GM23248 (cell line): ENCODE data around the gene VPS52. TPM values are rescaled to one million over a fixed set of nuclear protein-coding genes. Genes with fewer than 3 reads are reported as not detected.

Experiments used
- DNase-seq: peaks from one replicate; pipeline ENCODE4 v3.0.0-alpha.2; 2015
- H2AFZ ChIP-seq: fragments of 200-600 bp; sonication (generic); 2 replicates; pipeline ENCODE4 v1.6.1; 2016; ENCODE audit warnings: antibody characterized with exemption
- H3F3A ChIP-seq: fragments of 200-600 bp; sonication (generic); 2 replicates; pipeline ENCODE4 v1.6.1; 2016; ENCODE audit warnings: mild to moderate bottlenecking, antibody characterized with exemption, mixed run types; ENCODE audit not compliant: insufficient read depth
- H3K27ac ChIP-seq: fragments of 200-600 bp; sonication (generic); 2 replicates; pipeline ENCODE4 v1.5.1; 2016; ENCODE audit warnings: mild to moderate bottlenecking
- H3K27me3 ChIP-seq: fragments of 200-600 bp; sonication (generic); replicated peaks from 2 replicates; pipeline ENCODE4 v1.6.1; 2016; ENCODE audit warnings: mild to moderate bottlenecking; ENCODE audit not compliant: insufficient read depth
- H3K36me3 ChIP-seq: fragments of 200-600 bp; sonication (generic); 2 replicates; pipeline ENCODE4 v1.6.1; 2016; ENCODE audit warnings: low read depth, mild to moderate bottlenecking
- H3K4me1 ChIP-seq: fragments of 200-600 bp; sonication (generic); 2 replicates; pipeline ENCODE4 v1.6.1; 2016; ENCODE audit warnings: mild to moderate bottlenecking; ENCODE audit not compliant: insufficient read depth
- H3K4me2 ChIP-seq: fragments of 200-600 bp; sonication (generic); one replicate; pipeline ENCODE4 v1.6.1; 2016; ENCODE audit warnings: mild to moderate bottlenecking; ENCODE audit not compliant: unreplicated experiment
- H3K4me3 ChIP-seq: fragments of 200-600 bp; sonication (generic); 2 replicates; pipeline ENCODE4 v1.5.1; 2016; ENCODE audit warnings: mild to moderate bottlenecking
- H3K79me2 ChIP-seq: fragments of 200-600 bp; sonication (generic); 2 replicates; pipeline ENCODE4 v1.6.1; 2016; ENCODE audit warnings: mild to moderate bottlenecking; ENCODE audit not compliant: insufficient read depth
- H3K9ac ChIP-seq: fragments of 200-600 bp; sonication (generic); 2 replicates; pipeline ENCODE4 v1.6.1; 2016; ENCODE audit warnings: mild to moderate bottlenecking
- H3K9me2 ChIP-seq: fragments of 200-600 bp; sonication (generic); 2 replicates; pipeline ENCODE4 v1.6.1; 2016; ENCODE audit warnings: mixed run types, mild to moderate bottlenecking, moderate library complexity; ENCODE audit not compliant: insufficient read depth
- H3K9me3 ChIP-seq: fragments of 200-600 bp; sonication (generic); one replicate; pipeline ENCODE4 v1.6.1; 2017; ENCODE audit warnings: low read depth
- H4K20me1 ChIP-seq: fragments of 200-600 bp; sonication (generic); 2 replicates; pipeline ENCODE4 v1.6.0; 2016; ENCODE audit not compliant: insufficient read depth
- EZH2 ChIP-seq: fragments of 200-600 bp; sonication (generic); IDR thresholded peaks from 2 replicates; pipeline ENCODE4 v1.6.1; 2018; ENCODE audit warnings: antibody characterized with exemption, mild to moderate bottlenecking; ENCODE audit not compliant: insufficient read depth, poor library complexity, severe bottlenecking
- EZH2phosphoT487 ChIP-seq: fragments of 200-600 bp; sonication (generic); IDR thresholded peaks from 2 replicates; pipeline ENCODE4 v1.6.1; 2018; ENCODE audit warnings: antibody characterized with exemption, moderate library complexity, mild to moderate bottlenecking, low read depth; ENCODE audit not compliant: insufficient read depth
- WGBS, 2 experiments: methylation state at CpG; one replicate each; pipeline ENCODE4 v1.1.6; 2015 to 2017; ENCODE audit warnings: low lambda C conversion rate in 2 of 2, low coverage in 1 of 2; ENCODE audit errors: missing lambda C conversion rate in 2 of 2; 5-methylcytosine and 5-hydroxymethylcytosine counted together
- in situ Hi-C: fragments of 300-500 bp; cut with MboI; formaldehyde crosslinking; loops from 2 replicates; pipeline ENCODE4 v1.15.0; 2020
- polyA plus RNA-seq: library from polyadenylated mRNA; unstranded; fragments of >200 nt; fragmentation: Nextera tagmentation; extraction: Ambion mirVana; gene quantifications from 2 replicates; pipeline ENCODE4 v1.2.1, GENCODE V29; 2016
- total RNA-seq: library from RNA; depleted of rRNA; stranded (reverse); fragments of >200 nt; shearing (Covaris generic); gene quantifications from 2 replicates; pipeline ENCODE4 v1.2.3, GENCODE V29; 2014

The VPS52 gene
- total and polyA plus RNA-seq, 2 experiments from 2014 or later = 32.3 to 33.9 TPM

DNA sequence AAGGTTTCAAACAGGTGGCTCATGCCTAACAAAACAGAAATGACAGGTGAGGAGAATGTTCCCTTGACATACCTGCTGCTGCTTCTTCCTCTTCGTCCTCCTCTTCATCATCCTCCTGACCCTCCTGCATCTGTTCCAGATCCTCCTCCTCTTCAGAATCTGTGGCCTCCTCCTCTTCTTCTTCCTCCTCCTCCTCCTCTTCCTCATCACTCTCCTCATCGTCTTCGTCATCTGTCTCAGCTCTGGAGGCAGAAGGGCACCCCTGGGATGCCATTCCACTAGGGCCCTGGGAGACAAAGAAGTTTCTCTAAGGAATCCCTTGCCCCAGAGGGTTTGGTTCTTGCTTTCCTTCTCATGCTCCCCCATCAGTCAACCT, 48.3 kb upstream of the VPS52 start:
- Histone ChIP-seq H3K36me3 (peaks cover 13% of the 10 kb centered on the region; the same call in 1 of the 2 replicates), H3K27ac (peak overlapping the region; percentile 77), H2AFZ (no peak overlapping the region), H3K9me2 (no peaks in the 10 kb centered on the region), H3K79me2 (peaks cover 51% of the 10 kb centered on the region), H3K9ac (peak overlapping the region; percentile 94), H3K27me3 (no peaks in the 10 kb centered on the region), H3K4me2 (peak overlapping the region; percentile 87), H3K4me3 (peak overlapping the region; percentile 46; the same call in 1 of the 2 replicates), H3K9me3 (no peaks in the 10 kb centered on the region), H4K20me1 (no peaks in the 10 kb centered on the region), H3K4me1 (peaks cover 28% of the 10 kb centered on the region), H3F3A (peaks cover 34% of the 10 kb centered on the region)
- no peak for DNase-seq
- TF ChIP-seq EZH2phosphoT487 (no peak), EZH2 (no peak)
- 83% methylated on average over 3 of the region's 3 CpGs for WGBS, 2 experiments
- in situ Hi-C loops = no loop called here

DNA sequence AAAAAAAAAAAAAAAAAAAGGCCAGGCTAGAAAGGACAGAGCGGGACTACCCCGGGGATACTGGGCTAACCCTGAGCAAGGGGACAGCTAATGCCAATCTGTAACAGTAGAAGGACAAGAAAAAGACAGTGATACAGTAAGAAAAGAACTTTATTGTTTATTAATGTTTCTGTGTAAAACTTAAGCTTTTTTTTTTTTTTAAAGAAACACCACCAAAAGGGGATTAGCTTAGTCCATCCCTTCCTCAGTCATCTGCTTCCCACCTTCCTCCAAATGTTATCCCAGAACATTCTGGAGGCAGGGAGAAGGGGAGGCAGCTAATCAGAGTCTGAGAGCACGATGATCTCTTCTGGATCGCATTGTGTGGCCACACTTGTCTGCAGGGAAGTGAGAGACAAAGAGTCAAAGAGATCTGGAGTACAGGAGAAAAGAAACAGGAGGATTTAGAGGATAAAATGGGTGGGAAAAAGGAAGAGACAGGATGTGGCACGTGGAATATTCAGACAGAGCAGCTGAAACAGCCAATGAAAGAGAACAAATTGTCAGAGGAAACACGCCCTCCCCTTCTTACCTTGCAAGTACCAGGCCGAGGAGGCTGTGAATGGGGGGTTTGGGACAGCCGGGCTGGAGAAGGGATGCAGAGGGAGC, 46.9 kb upstream of the VPS52 start:
- Histone ChIP-seq H3K4me3 (peak overlapping the region; percentile 78), H3K36me3 (peaks cover 13% of the 10 kb centered on the region; the same call in 1 of the 2 replicates), H3K9ac (peak overlapping the region; percentile 80), H3K27ac (peak overlapping the region; percentile 78), H3K9me2 (no peaks in the 10 kb centered on the region), H3K4me1 (peaks cover 32% of the 10 kb centered on the region), H3F3A (peaks cover 30% of the 10 kb centered on the region), H3K27me3 (no peaks in the 10 kb centered on the region), H4K20me1 (no peaks in the 10 kb centered on the region), H3K79me2 (peaks cover 53% of the 10 kb centered on the region), H3K4me2 (peak overlapping the region; percentile 78), H2AFZ (peak overlapping the region; percentile 74), H3K9me3 (no peaks in the 10 kb centered on the region)
- in situ Hi-C loops = no loop called here
- no peak for DNase-seq
- TF ChIP-seq EZH2 (no peak), EZH2phosphoT487 (no peak)
- 74 to 81% methylated on average over 8 of the region's 8 CpGs for WGBS, 2 experiments

DNA sequence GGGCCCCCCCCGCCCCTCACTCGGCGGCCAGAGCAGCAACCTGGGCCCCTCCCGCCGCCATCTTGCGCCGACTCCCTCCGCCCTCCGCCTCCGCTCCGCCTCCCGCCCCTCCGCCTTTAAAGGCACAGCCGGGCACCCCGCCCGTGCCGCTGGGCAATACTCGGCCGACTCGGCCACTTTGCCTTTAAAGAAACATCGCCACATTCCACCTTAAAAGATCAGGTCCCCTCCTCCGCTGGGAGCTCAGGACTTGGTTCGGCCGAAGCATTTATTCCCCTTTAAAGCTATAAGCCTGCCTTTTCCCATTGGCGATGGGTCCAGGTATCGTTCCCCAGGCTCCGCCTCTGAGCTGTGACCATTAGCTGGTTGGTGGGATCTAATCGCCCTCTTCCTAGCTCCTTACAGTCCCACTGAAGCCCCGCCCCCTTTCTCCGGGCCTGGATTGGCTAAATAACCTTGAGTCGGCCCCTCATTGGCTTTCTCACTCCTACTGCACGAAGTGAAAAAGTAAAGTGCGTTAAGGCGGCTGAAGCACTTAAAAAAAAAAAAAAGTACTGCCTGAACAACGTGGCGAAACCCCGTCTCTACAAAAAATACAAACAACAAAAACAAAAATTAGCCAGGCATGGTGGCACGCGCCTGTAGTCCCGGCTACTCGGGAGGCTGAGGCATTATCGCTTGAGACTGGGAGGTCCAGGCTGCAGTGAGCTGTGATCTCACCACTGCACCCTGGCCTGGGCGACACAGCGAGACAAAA, 46.2 kb upstream of the VPS52 start, which contains the start of gene ZBTB22:
Gene ZBTB22, minus strand, starts transcription at position 76 of the 757 bp plus-strand sequence. CDS start 828 bp downstream, outside the sequence.
- peak within 1 kb of the TSS; percentile 78 for H3K27ac ChIP-seq
- peak within 1 kb of the TSS; percentile 74 for H2AFZ ChIP-seq
- DNase-seq = peak; percentile 99
- no peaks in the 10 kb centered on the region for H3K9me2 ChIP-seq
- 2 to 3% methylated on average over 32 to 44 of the region's 44 CpGs for WGBS, 2 experiments
- H3K4me1 ChIP-seq = peaks cover 32% of the 10 kb centered on the region
- H3K4me2 ChIP-seq = peak within 1 kb of the TSS; percentile 78
- peak within 1 kb of the TSS; percentile 80 for H3K9ac ChIP-seq
- TF ChIP-seq EZH2phosphoT487 = no peak
- TF ChIP-seq EZH2 = no peak
- H4K20me1 ChIP-seq = no peaks in the 10 kb centered on the region
- peaks cover 13% of the 10 kb centered on the region; the same call in 1 of the 2 replicates for H3K36me3 ChIP-seq
- H3K79me2 ChIP-seq = peaks cover 60% of the 10 kb centered on the region
- peak within 1 kb of the TSS; percentile 78 for H3K4me3 ChIP-seq
- no peaks in the 10 kb centered on the region for H3K27me3 ChIP-seq
- in situ Hi-C loops = no loop called here
- H3F3A ChIP-seq = peaks cover 28% of the 10 kb centered on the region
- H3K9me3 ChIP-seq = no peaks in the 10 kb centered on the region

DNA sequence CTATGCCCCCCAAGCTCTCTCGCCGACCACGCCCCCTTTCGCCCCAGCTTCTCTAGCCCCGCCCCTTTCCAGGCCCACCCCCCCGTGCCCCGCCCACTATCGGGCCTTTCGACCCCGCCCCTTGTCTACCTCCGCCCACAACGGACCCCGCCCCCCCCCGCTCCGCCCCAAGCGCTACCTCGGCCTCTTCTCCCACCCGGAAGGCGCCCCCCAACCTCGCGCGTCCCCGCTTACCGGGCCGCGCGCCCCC, 45.7 kb upstream of the VPS52 start:
- peak overlapping the region; percentile 78 for H3K4me3 ChIP-seq
- no peaks in the 10 kb centered on the region for H3K9me2 ChIP-seq
- no peaks in the 10 kb centered on the region for H3K9me3 ChIP-seq
- peak overlapping the region; percentile 80 for H3K9ac ChIP-seq
- peak overlapping the region; percentile 69 for H3K4me2 ChIP-seq
- H4K20me1 ChIP-seq = no peaks in the 10 kb centered on the region
- 3 to 10% methylated on average over 2 to 27 of the region's 27 CpGs for WGBS, 2 experiments
- H3K4me1 ChIP-seq = peaks cover 32% of the 10 kb centered on the region
- no peak overlapping the region; the same call in 1 of the 2 replicates for H3K27ac ChIP-seq
- in situ Hi-C loops = no loop called here
- peaks cover 13% of the 10 kb centered on the region; the same call in 1 of the 2 replicates for H3K36me3 ChIP-seq
- H3K27me3 ChIP-seq = no peaks in the 10 kb centered on the region
- DNase-seq = no peak
- TF ChIP-seq EZH2phosphoT487 (no peak), EZH2 (no peak)
- H3K79me2 ChIP-seq = peaks cover 61% of the 10 kb centered on the region
- H2AFZ ChIP-seq = no peak overlapping the region
- peaks cover 28% of the 10 kb centered on the region for H3F3A ChIP-seq
